Tibial nerve (tissue), 4 donors: ENCODE data around the gene UNKL. TPM values are rescaled to one million over a fixed set of nuclear protein-coding genes. Genes with fewer than 3 reads are reported as not detected.

ENCODE experiments used
- DNase-seq, 2 donors: peaks; one replicate each; pipeline ENCODE4 v3.0.0-alpha.2; 2019; ENCODE audit warnings: low spot score in 2 of 2
- H3K27ac ChIP-seq, 4 donors: fragments of 200-600 bp; sonication (generic) in 3 of 4; one replicate each; pipeline ENCODE4 v1.5.1; 2017 to 2019; ENCODE audit warnings: mild to moderate bottlenecking in 1 of 4
- H3K27me3 ChIP-seq, 2 donors: fragments of 200-600 bp; sonication (generic) in 1 of 2; one replicate each; pipeline versions ENCODE4 v1.5.1 to v1.6.0; 2017 to 2019
- H3K36me3 ChIP-seq, 3 donors: fragments of 200-600 bp; sonication (generic); one replicate each; pipeline ENCODE4 v1.5.1; 2018 to 2019
- H3K4me1 ChIP-seq, 4 donors: fragments of 200-600 bp; sonication (generic) in 3 of 4; one replicate each; pipeline ENCODE4 v1.5.1; 2017 to 2019
- H3K4me3 ChIP-seq, 4 donors: fragments of 200-600 bp; sonication (generic) in 3 of 4; one replicate each; pipeline ENCODE4 v1.5.1; 2017 to 2019; ENCODE audit warnings: mild to moderate bottlenecking in 1 of 4, moderate library complexity in 1 of 4
- H3K9me3 ChIP-seq, 4 donors: fragments of 200-600 bp; sonication (generic) in 3 of 4; one replicate each; pipeline ENCODE4 v1.5.1; 2017 to 2019
- EP300 ChIP-seq, 2 donors: sonication (generic); formaldehyde crosslinking; IDR thresholded peaks; one replicate each; pipeline ENCODE4 v1.6.1; 2017; ENCODE audit warnings: antibody characterized with exemption in 2 of 2, mild to moderate bottlenecking in 1 of 2
- POLR2A ChIP-seq, 2 donors: fragments of 450-650 bp; IDR thresholded peaks; one replicate each; pipeline ENCODE4 v1.6.1; 2017; ENCODE audit warnings: antibody characterized with exemption in 2 of 2, mild to moderate bottlenecking in 2 of 2, moderate library complexity in 2 of 2
- WGBS, 2 donors: methylation state at CpG; one replicate each; pipeline ENCODE4 v1.1.5; 2018; 5-methylcytosine and 5-hydroxymethylcytosine counted together
- total RNA-seq, 4 donors: library from RNA; depleted of rRNA; stranded (reverse); fragments of >200 nt; gene quantifications; one replicate each; pipeline ENCODE4 v1.1.0, GENCODE V29; 2016
- TF ChIP-seq, protein P1 (sequence below), 5 experiments: fragments of 200-600 bp in 3 of 5; fragments of 450-650 bp in 2 of 5; sonication (generic) in 3 of 5; IDR thresholded peaks; one replicate each; pipeline ENCODE4 v1.5.1; 2016 to 2019; ENCODE audit warnings: antibody characterized with exemption in 5 of 5, mild to moderate bottlenecking in 3 of 5, moderate library complexity in 2 of 5

Gene UNKL
- total RNA-seq, 4 donors from 2014 or later, result 34.3 to 70.5 (median 45.0) TPM

DNA sequence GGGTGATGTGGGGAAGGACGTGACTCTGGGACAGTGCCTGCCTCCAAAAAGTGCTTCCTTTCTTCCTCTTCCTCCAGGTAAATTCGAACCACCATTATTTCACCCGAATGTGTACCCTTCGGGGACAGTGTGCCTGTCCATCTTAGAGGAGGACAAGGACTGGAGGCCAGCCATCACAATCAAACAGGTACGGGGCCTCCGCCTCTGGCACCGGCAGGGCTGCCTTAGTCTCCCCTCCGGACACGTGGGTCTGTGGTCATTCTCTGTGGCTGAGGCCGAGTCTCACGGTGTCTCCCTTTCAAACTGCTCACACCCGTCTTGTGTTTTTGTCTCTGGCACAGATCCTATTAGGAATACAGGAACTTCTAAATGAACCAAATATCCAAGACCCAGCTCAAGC, 94.4 kb downstream of the UNKL start:
- no peaks in the 10 kb centered on the region for H3K27me3 ChIP-seq
- H3K36me3 ChIP-seq, result peaks cover 5 to 100% (median 52%) of the 10 kb centered on the region in 3 donors
- DNase-seq, result no peak
- 85% methylated on average over 12 of the region's 12 CpGs for WGBS, 2 donors
- H3K4me1 ChIP-seq, result peaks cover 0 to 10% (median 2%) of the 10 kb centered on the region in 4 donors
- no peak overlapping the region for H3K27ac ChIP-seq
- TF ChIP-seq EP300 (IDR thresholded peaks at IDR 0.05) (no peak), POLR2A (IDR thresholded peaks at IDR 0.05) (no peak)
- TF ChIP-seq, protein P1, sequence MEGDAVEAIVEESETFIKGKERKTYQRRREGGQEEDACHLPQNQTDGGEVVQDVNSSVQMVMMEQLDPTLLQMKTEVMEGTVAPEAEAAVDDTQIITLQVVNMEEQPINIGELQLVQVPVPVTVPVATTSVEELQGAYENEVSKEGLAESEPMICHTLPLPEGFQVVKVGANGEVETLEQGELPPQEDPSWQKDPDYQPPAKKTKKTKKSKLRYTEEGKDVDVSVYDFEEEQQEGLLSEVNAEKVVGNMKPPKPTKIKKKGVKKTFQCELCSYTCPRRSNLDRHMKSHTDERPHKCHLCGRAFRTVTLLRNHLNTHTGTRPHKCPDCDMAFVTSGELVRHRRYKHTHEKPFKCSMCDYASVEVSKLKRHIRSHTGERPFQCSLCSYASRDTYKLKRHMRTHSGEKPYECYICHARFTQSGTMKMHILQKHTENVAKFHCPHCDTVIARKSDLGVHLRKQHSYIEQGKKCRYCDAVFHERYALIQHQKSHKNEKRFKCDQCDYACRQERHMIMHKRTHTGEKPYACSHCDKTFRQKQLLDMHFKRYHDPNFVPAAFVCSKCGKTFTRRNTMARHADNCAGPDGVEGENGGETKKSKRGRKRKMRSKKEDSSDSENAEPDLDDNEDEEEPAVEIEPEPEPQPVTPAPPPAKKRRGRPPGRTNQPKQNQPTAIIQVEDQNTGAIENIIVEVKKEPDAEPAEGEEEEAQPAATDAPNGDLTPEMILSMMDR (IDR thresholded peaks at IDR 0.05), result no peak
- H3K9me3 ChIP-seq, result no peaks in the 10 kb centered on the region
- no peak overlapping the region for H3K4me3 ChIP-seq

DNA sequence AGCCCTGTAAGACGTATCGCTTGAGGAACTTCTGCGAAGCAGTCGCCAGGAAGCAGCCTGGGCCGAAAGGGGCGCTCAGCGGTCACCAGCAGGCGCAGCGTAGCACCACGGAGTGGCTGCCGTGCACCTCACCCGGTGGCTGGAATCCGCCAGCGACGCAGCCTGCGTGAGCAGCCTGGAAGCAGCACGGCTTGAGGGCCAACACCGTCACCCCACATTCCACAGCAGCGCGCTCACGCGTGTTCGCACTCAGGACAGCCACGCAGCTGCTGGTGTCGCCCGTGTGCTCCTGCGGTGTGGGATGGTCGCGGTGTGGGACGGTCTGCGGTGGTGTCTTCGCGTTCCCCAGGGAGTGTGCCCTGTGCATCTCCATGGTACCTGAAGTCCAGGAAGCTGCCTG, 95.5 kb downstream of the UNKL start:
- Histone ChIP-seq H3K9me3 (no peaks in the 10 kb centered on the region), H3K36me3 (peaks cover 5 to 100% (median 49%) of the 10 kb centered on the region in 3 donors), H3K4me3 (no peak overlapping the region), H3K27me3 (no peaks in the 10 kb centered on the region), H3K4me1 (peaks cover 0 to 21% (median 2%) of the 10 kb centered on the region in 4 donors), H3K27ac (no peak overlapping the region)
- 88% methylated on average over 29 to 33 of the region's 33 CpGs for WGBS, 2 donors
- no peak for DNase-seq
- TF ChIP-seq EP300 (IDR thresholded peaks at IDR 0.05) (no peak), POLR2A (IDR thresholded peaks at IDR 0.05) (no peak)
- TF ChIP-seq, protein P1 (IDR thresholded peaks at IDR 0.05), result no peak

DNA sequence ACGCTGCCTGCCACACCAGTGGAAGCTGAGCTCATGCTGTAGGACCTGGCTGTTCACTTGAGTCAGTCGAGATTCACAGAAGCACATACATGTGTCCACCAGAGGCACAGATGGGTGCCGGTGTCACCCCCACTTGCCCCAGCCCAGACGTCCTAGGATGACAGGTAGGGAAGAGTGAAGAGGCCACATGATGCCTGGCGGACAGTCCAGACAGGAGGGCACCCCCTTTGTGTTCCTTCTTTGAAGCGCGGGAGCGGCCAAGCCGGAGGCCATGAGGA, 96.3 kb downstream of the UNKL start:
- no peaks in the 10 kb centered on the region for H3K27me3 ChIP-seq
- no peak for DNase-seq
- H3K27ac ChIP-seq, result no peak overlapping the region
- no peak overlapping the region for H3K4me3 ChIP-seq
- H3K36me3 ChIP-seq, result peaks cover 5 to 96% (median 49%) of the 10 kb centered on the region in 3 donors
- TF ChIP-seq POLR2A (IDR thresholded peaks at IDR 0.05) (no peak), EP300 (IDR thresholded peaks at IDR 0.05) (no peak)
- TF ChIP-seq, protein P1 (IDR thresholded peaks at IDR 0.05), result no peak
- peaks cover 0 to 21% (median 2%) of the 10 kb centered on the region in 4 donors for H3K4me1 ChIP-seq
- H3K9me3 ChIP-seq, result no peaks in the 10 kb centered on the region
- WGBS, 2 donors, result 81 to 85% methylated on average over 9 of the region's 9 CpGs

DNA sequence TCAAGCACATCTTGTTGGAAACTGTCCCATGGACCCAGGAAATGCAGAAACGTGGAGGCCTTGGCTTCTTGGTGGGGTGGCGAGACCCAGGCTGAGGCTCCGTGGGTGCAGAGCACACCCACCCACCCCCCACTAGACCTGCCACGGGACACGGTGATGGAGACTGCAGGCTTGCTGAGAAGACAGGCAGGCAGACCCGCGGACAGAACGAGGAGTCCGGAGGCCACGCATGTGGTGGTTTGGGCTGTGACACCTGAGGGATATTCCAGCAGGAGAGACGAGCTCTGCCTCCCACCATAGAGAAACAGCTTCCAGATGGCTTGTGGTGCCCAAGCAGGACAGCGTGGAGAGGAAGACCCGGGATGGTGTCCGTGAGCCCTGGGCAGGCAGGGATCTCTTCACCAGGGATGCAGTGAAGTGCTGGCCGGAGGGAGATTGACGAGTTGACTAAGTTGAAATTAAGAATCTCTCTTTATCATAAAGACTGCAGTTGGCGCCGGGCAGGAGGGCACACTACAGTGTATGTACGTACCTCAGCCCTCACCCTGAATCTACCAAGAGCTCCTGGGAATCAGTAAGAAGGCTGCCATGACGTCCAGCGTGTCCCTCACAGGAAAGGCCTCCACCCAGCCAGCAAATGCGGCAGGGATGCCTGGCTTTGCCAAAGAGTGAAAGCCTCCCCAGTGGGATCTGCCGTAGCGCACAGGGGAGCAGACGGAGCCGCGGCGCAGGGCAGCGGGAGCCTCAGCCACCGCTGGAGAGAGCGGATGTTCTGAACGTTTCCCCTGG, 96.8 kb downstream of the UNKL start:
- TF ChIP-seq, protein P1 (IDR thresholded peaks at IDR 0.05), result no peak
- TF ChIP-seq POLR2A (IDR thresholded peaks at IDR 0.05), result no peak
- peaks cover 5 to 91% (median 49%) of the 10 kb centered on the region in 3 donors for H3K36me3 ChIP-seq

DNA sequence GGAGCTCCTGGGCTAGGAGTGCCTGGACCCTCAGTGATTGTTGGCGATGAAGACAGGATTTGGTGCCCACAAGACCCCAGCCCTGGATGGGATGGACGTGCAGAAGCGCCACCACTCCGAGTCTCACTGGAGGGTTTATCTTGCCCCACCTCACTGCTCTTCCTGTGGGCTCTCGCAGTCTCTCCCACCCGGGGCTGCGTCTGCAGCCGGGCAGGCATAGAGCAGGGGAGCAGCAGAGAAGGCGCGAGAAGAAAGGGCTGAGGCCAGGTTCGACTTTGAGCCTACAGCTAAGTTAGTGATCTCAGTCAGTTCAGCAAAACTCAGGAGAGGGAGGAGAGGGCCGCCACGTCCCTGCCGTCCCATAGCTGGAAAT, 98.5 kb downstream of the UNKL start:
- Histone ChIP-seq H3K27me3 (no peaks in the 10 kb centered on the region), H3K4me1 (peaks cover 5 to 42% (median 23%) of the 10 kb centered on the region in 4 donors), H3K27ac (no peak overlapping the region), H3K9me3 (no peaks in the 10 kb centered on the region), H3K36me3 (peaks cover 5 to 78% (median 47%) of the 10 kb centered on the region in 3 donors), H3K4me3 (no peak overlapping the region)
- WGBS, 2 donors, result 83 to 85% methylated on average over 13 to 14 of the region's 14 CpGs
- DNase-seq, result no peak
- TF ChIP-seq POLR2A (IDR thresholded peaks at IDR 0.05) (no peak), EP300 (IDR thresholded peaks at IDR 0.05) (no peak)
- TF ChIP-seq, protein P1 (IDR thresholded peaks at IDR 0.05), result no peak

More for the DNA sequence above, 96.8 kb downstream of the UNKL start:
- Histone ChIP-seq H3K9me3 (no peaks in the 10 kb centered on the region), H3K4me1 (peaks cover 0 to 25% (median 7%) of the 10 kb centered on the region in 4 donors), H3K27me3 (no peaks in the 10 kb centered on the region), H3K4me3 (no peak overlapping the region), H3K27ac (no peak overlapping the region)
- WGBS, 2 donors, result 84 to 85% methylated on average over 26 to 32 of the region's 32 CpGs
- DNase-seq, result no peak
